Measurements from ENCODE around the gene LHFPL5. TPM values are rescaled to one million over a fixed set of nuclear protein-coding genes. Genes with fewer than 3 reads are reported as not detected.

Gene LHFPL5
- total RNA-seq, 1 experiment from 2014 or later = 1.7 TPM

DNA sequence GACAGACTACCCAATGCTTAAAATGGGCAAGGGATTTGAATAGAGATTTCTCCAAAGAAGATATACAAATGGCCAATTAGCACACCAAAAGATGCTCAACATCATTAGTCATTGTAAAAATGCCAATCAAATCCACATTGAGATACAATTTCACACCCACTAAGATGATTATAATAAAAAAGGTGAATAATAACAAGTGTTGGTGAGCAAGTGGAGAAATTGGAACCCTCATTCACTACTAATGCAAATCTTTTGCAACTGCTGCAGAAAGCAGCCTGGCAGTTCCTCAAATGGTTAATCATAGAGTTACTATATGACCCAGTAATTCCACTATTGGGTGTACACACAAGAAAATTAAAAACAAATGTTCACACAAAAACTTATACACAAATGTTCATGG lies 12.4 kb downstream of the LHFPL5 start:
- DNase-seq = no peak
- Histone ChIP-seq H3K4me1 (replicated peaks; ENCODE audit: insufficient read depth) (no peaks in the 10 kb centered on the region), H3K4me3 (no peak overlapping the region), H3K79me2 (ENCODE audit: low read depth) (no peaks in the 10 kb centered on the region), H3K9me2 (ENCODE audit: insufficient read depth) (no peaks in the 10 kb centered on the region), H3K4me2 (no peak overlapping the region), H3K27me3 (ENCODE audit: insufficient read depth, low read depth) (no peaks in the 10 kb centered on the region), H3K9me3 (ENCODE audit: insufficient read depth, low read depth) (no peaks in the 10 kb centered on the region), H2AFZ (no peak overlapping the region), H3K36me3 (ENCODE audit: low read depth) (no peaks in the 10 kb centered on the region), H3F3A (ENCODE audit: insufficient read depth, low read depth) (no peaks in the 10 kb centered on the region), H4K20me1 (ENCODE audit: insufficient read depth) (no peaks in the 10 kb centered on the region), H3K27ac (no peak overlapping the region)
- ChIA-PET CTCF (no interaction called here), POLR2A (ENCODE audit: unreplicated experiment) (no interaction called here)
- intact Hi-C loops (cut with micrococcal nuclease; ENCODE audit: unreplicated experiment) = no loop called here
- TF ChIP-seq, protein P1, sequence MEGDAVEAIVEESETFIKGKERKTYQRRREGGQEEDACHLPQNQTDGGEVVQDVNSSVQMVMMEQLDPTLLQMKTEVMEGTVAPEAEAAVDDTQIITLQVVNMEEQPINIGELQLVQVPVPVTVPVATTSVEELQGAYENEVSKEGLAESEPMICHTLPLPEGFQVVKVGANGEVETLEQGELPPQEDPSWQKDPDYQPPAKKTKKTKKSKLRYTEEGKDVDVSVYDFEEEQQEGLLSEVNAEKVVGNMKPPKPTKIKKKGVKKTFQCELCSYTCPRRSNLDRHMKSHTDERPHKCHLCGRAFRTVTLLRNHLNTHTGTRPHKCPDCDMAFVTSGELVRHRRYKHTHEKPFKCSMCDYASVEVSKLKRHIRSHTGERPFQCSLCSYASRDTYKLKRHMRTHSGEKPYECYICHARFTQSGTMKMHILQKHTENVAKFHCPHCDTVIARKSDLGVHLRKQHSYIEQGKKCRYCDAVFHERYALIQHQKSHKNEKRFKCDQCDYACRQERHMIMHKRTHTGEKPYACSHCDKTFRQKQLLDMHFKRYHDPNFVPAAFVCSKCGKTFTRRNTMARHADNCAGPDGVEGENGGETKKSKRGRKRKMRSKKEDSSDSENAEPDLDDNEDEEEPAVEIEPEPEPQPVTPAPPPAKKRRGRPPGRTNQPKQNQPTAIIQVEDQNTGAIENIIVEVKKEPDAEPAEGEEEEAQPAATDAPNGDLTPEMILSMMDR (conservative IDR thresholded peaks at IDR 0.05) = no peak
- TF ChIP-seq EZH2 (IDR thresholded peaks at IDR 0.05; ENCODE audit: low read depth) = no peak
- BruUV-seq (replicated peaks) = no TSS peak

DNA sequence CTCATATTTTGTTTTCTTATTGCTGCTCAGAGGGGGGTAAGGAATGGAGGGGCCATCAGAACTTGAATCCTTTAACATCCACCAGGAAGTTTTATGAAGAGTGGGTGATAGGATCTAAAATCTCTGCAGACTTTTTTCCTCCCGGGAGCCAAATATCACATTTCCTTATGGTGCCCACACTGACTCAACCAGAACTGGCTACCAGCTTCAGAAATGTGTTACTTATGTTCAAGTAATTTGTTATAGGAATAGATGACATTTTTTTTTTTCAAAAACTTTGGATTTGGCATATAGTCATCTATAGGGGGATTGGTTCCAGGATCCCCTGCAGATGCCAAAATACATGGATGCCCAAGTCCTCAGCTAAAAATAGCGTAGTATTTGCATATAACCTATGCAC lies 18.4 kb downstream of the LHFPL5 start:
- Histone ChIP-seq H3K9me2 (ENCODE audit: insufficient read depth) (no peaks in the 10 kb centered on the region), H3K4me3 (no peak overlapping the region), H3F3A (ENCODE audit: insufficient read depth, low read depth) (no peaks in the 10 kb centered on the region), H3K9me3 (ENCODE audit: insufficient read depth, low read depth) (no peaks in the 10 kb centered on the region), H4K20me1 (ENCODE audit: insufficient read depth) (no peaks in the 10 kb centered on the region), H3K27ac (no peak overlapping the region), H2AFZ (no peak overlapping the region), H3K4me1 (replicated peaks; ENCODE audit: insufficient read depth) (peaks cover 8% of the 10 kb centered on the region; the same call in 1 of the 2 replicates), H3K27me3 (ENCODE audit: insufficient read depth, low read depth) (no peaks in the 10 kb centered on the region), H3K36me3 (ENCODE audit: low read depth) (no peaks in the 10 kb centered on the region), H3K4me2 (no peak overlapping the region), H3K79me2 (ENCODE audit: low read depth) (no peaks in the 10 kb centered on the region)
- no peak for DNase-seq
- intact Hi-C loops (cut with micrococcal nuclease; ENCODE audit: unreplicated experiment) = no loop called here
- no peak for TF ChIP-seq EZH2 (IDR thresholded peaks at IDR 0.05; ENCODE audit: low read depth)
- TF ChIP-seq, protein P1 (conservative IDR thresholded peaks at IDR 0.05) = no peak
- POLR2A ChIA-PET (ENCODE audit: unreplicated experiment) = no interaction called here
- CTCF ChIA-PET = no interaction called here
- no TSS peak for BruUV-seq (replicated peaks)

DNA sequence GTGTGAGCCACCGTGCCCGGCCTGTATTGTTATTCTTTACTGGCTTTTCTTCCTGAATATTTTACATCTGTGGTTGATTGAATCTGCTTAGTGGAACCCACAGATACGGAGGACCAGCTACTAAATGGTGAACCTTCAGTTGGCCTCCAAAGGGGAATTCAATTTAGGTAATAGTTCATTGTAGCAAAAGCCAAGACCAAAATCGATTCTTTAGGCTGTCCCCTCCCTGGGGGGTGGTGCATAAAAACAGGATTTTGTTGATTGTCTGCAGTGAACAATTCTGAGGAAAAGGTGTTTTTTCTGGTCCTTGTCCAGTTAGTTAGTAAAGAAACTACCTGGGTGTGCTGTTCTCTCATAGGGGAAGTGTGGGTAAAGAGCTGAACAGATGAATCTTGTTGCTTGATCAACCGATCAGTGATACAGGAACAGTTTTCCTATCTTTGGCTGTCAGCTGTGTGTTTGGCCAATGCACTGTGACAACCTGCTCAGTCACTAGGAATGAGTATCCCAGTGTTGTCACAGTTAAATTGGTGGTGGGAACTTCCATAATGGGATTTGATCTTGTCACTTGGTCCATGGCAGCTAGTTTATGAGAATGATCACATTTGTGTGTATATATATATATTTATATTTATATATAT lies 19.5 kb downstream of the LHFPL5 start:
- DNase-seq = no peak
- H3K36me3 ChIP-seq (ENCODE audit: low read depth) = no peaks in the 10 kb centered on the region
- no peak overlapping the region for H3K27ac ChIP-seq
- H3K4me3 ChIP-seq = no peak overlapping the region
- TF ChIP-seq, protein P1 (conservative IDR thresholded peaks at IDR 0.05) = no peak
- no peak for TF ChIP-seq EZH2 (IDR thresholded peaks at IDR 0.05; ENCODE audit: low read depth)
- CTCF ChIA-PET = no interaction called here
- H3K4me1 ChIP-seq (replicated peaks; ENCODE audit: insufficient read depth) = peaks cover 8% of the 10 kb centered on the region; the same call in 1 of the 2 replicates
- H3K27me3 ChIP-seq (ENCODE audit: insufficient read depth, low read depth) = no peaks in the 10 kb centered on the region
- no peak overlapping the region for H3K4me2 ChIP-seq
- intact Hi-C loops (cut with micrococcal nuclease; ENCODE audit: unreplicated experiment) = no loop called here
- H3F3A ChIP-seq (ENCODE audit: insufficient read depth, low read depth) = no peaks in the 10 kb centered on the region
- H3K9me2 ChIP-seq (ENCODE audit: insufficient read depth) = no peaks in the 10 kb centered on the region
- H3K79me2 ChIP-seq (ENCODE audit: low read depth) = no peaks in the 10 kb centered on the region
- no peaks in the 10 kb centered on the region for H3K9me3 ChIP-seq (ENCODE audit: insufficient read depth, low read depth)
- POLR2A ChIA-PET (ENCODE audit: unreplicated experiment) = no interaction called here
- no peaks in the 10 kb centered on the region for H4K20me1 ChIP-seq (ENCODE audit: insufficient read depth)
- H2AFZ ChIP-seq = no peak overlapping the region
- BruUV-seq (replicated peaks) = no TSS peak

Data from PC-9 (cell line).